ENCODE results near the gene RPL32. TPM values are rescaled to one million over a fixed set of nuclear protein-coding genes. Genes with fewer than 3 reads are reported as not detected.
"Not testable (repeated sequence)": the region's sequence is repeated elsewhere in the genome, so short reads cannot be mapped to it uniquely, and the experiment has no call there.

RPL32 gene
- total and polyA plus RNA-seq, 5 donors from 2014 or later = 2,250 to 3,950 (median 2,758) TPM

- ATAC-seq (ENCODE audit: low read depth in 2 of 2) = no peak
- no peak overlapping the region for H3K27ac ChIP-seq (ENCODE audit: insufficient read depth, low read length, poor library complexity, severe bottlenecking)
These were observed 41.3 kb upstream of the RPL32 start for GRCh38 chr3:12882336-12883310.

GRCh38 chr3:12881858-12882257 lies 40.5 kb upstream of the RPL32 start:
- H3K9me3 Mint-ChIP-seq; H3K4me3 ChIP-seq (ENCODE audit: low read depth, low read length); H3K27ac ChIP-seq (ENCODE audit: insufficient read depth, low read length, poor library complexity, severe bottlenecking); H3K36me3 ChIP-seq (ENCODE audit: control insufficient read depth, insufficient read depth, low read length); DNase-seq; H3K27ac Mint-ChIP-seq; H3K36me3 Mint-ChIP-seq; H3K4me1 ChIP-seq (ENCODE audit: control insufficient read depth, insufficient read depth, low read length, poor library complexity, severe bottlenecking); H3K4me3 Mint-ChIP-seq; H3K9me3 ChIP-seq (ENCODE audit: control insufficient read depth in 2 of 2, low read length in 2 of 2); H3K27me3 ChIP-seq (ENCODE audit: control insufficient read depth, insufficient read depth, low read length): not testable (repeated sequence)
- peak in 1 of 2 donors; percentile 27 for ATAC-seq (ENCODE audit: low read depth in 2 of 2)
- H3K27me3 Mint-ChIP-seq = peaks cover 28% of the 10 kb centered on the region
- peaks cover 0 to 14% (median 5%) of the 10 kb centered on the region in 4 donors for H3K4me1 Mint-ChIP-seq

More at GRCh38 chr3:12882336-12883310, 41.3 kb upstream of the RPL32 start:
- Histone ChIP-seq H3K9me3 (ENCODE audit: control insufficient read depth in 2 of 2, low read length in 2 of 2) (no peaks in the 10 kb centered on the region), H3K27me3 (ENCODE audit: control insufficient read depth, insufficient read depth, low read length) (peaks cover 7% of the 10 kb centered on the region), H3K4me1 (ENCODE audit: control insufficient read depth, insufficient read depth, low read length, poor library complexity, severe bottlenecking) (no peaks in the 10 kb centered on the region), H3K36me3 (ENCODE audit: control insufficient read depth, insufficient read depth, low read length) (no peaks in the 10 kb centered on the region), H3K4me3 (ENCODE audit: low read depth, low read length) (no peak overlapping the region)
- Mint-ChIP-seq H3K36me3 (no peaks in the 10 kb centered on the region), H3K4me3 (no peak overlapping the region), H3K27me3 (peaks cover 30% of the 10 kb centered on the region), H3K4me1 (peaks cover 0 to 13% (median 5%) of the 10 kb centered on the region in 4 donors), H3K9me3 (no peaks in the 10 kb centered on the region), H3K27ac (no peak overlapping the region)
- no peak for DNase-seq

GRCh38 chr3:12879191-12879815 lies 37.9 kb upstream of the RPL32 start:
- H3K4me1 Mint-ChIP-seq = peaks cover 0 to 7% (median 0%) of the 10 kb centered on the region in 4 donors
- peaks cover 23% of the 10 kb centered on the region for H3K27me3 Mint-ChIP-seq
- no peak for DNase-seq
- H3K36me3 Mint-ChIP-seq = no peaks in the 10 kb centered on the region
- Histone ChIP-seq H3K27me3 (ENCODE audit: control insufficient read depth, insufficient read depth, low read length) (no peaks in the 10 kb centered on the region), H3K4me1 (ENCODE audit: control insufficient read depth, insufficient read depth, low read length, poor library complexity, severe bottlenecking) (no peaks in the 10 kb centered on the region), H3K27ac (ENCODE audit: insufficient read depth, low read length, poor library complexity, severe bottlenecking) (no peak overlapping the region), H3K9me3 (ENCODE audit: control insufficient read depth in 2 of 2, low read length in 2 of 2) (no peaks in the 10 kb centered on the region), H3K36me3 (ENCODE audit: control insufficient read depth, insufficient read depth, low read length) (no peaks in the 10 kb centered on the region), H3K4me3 (ENCODE audit: low read depth, low read length) (no peak overlapping the region)
- ATAC-seq (ENCODE audit: low read depth in 2 of 2) = no peak
- H3K4me3 Mint-ChIP-seq = no peak overlapping the region
- no peaks in the 10 kb centered on the region for H3K9me3 Mint-ChIP-seq
- no peak overlapping the region for H3K27ac Mint-ChIP-seq

GRCh38 chr3:12878758-12879157 lies 37.4 kb upstream of the RPL32 start:
- H3K27me3 ChIP-seq (ENCODE audit: control insufficient read depth, insufficient read depth, low read length); H3K36me3 Mint-ChIP-seq; H3K4me3 ChIP-seq (ENCODE audit: low read depth, low read length); H3K9me3 ChIP-seq (ENCODE audit: control insufficient read depth in 2 of 2, low read length in 2 of 2); DNase-seq; H3K9me3 Mint-ChIP-seq; ATAC-seq (ENCODE audit: low read depth in 2 of 2); H3K36me3 ChIP-seq (ENCODE audit: control insufficient read depth, insufficient read depth, low read length); H3K27ac ChIP-seq (ENCODE audit: insufficient read depth, low read length, poor library complexity, severe bottlenecking); H3K4me1 Mint-ChIP-seq; H3K4me3 Mint-ChIP-seq; H3K4me1 ChIP-seq (ENCODE audit: control insufficient read depth, insufficient read depth, low read length, poor library complexity, severe bottlenecking); H3K27ac Mint-ChIP-seq: not testable (repeated sequence)
- H3K27me3 Mint-ChIP-seq = peaks cover 26% of the 10 kb centered on the region

- Histone ChIP-seq H3K36me3 (ENCODE audit: control insufficient read depth, insufficient read depth, low read length) (no peaks in the 10 kb centered on the region), H3K27ac (ENCODE audit: insufficient read depth, low read length, poor library complexity, severe bottlenecking) (no peak overlapping the region), H3K4me3 (ENCODE audit: low read depth, low read length) (no peak overlapping the region), H3K9me3 (ENCODE audit: control insufficient read depth in 2 of 2, low read length in 2 of 2) (no peaks in the 10 kb centered on the region), H3K27me3 (ENCODE audit: control insufficient read depth, insufficient read depth, low read length) (no peaks in the 10 kb centered on the region), H3K4me1 (ENCODE audit: control insufficient read depth, insufficient read depth, low read length, poor library complexity, severe bottlenecking) (no peaks in the 10 kb centered on the region)
- no peaks in the 10 kb centered on the region for H3K36me3 Mint-ChIP-seq
- H3K4me3 Mint-ChIP-seq = peak overlapping the region in 1 of 4 donors; percentile 21
- no peak overlapping the region for H3K27ac Mint-ChIP-seq
- H3K27me3 Mint-ChIP-seq = peaks cover 30% of the 10 kb centered on the region
- ATAC-seq (ENCODE audit: low read depth in 2 of 2) = no peak
- H3K9me3 Mint-ChIP-seq = no peaks in the 10 kb centered on the region
- no peak for DNase-seq
- H3K4me1 Mint-ChIP-seq = peaks cover 0 to 7% (median 0%) of the 10 kb centered on the region in 4 donors
These were observed 36.8 kb upstream of the RPL32 start for GRCh38 chr3:12878141-12878574.

- no peak overlapping the region for H3K4me3 Mint-ChIP-seq
- no peak overlapping the region for H3K27ac Mint-ChIP-seq
- Histone ChIP-seq H3K4me1 (ENCODE audit: control insufficient read depth, insufficient read depth, low read length, poor library complexity, severe bottlenecking) (no peaks in the 10 kb centered on the region), H3K27me3 (ENCODE audit: control insufficient read depth, insufficient read depth, low read length) (no peaks in the 10 kb centered on the region), H3K9me3 (ENCODE audit: control insufficient read depth in 2 of 2, low read length in 2 of 2) (no peaks in the 10 kb centered on the region), H3K27ac (ENCODE audit: insufficient read depth, low read length, poor library complexity, severe bottlenecking) (no peak overlapping the region), H3K4me3 (ENCODE audit: low read depth, low read length) (no peak overlapping the region), H3K36me3 (ENCODE audit: control insufficient read depth, insufficient read depth, low read length) (no peaks in the 10 kb centered on the region)
- H3K9me3 Mint-ChIP-seq = no peaks in the 10 kb centered on the region
- ATAC-seq (ENCODE audit: low read depth in 2 of 2) = no peak
- peaks cover 0 to 7% (median 0%) of the 10 kb centered on the region in 4 donors for H3K4me1 Mint-ChIP-seq
- peaks cover 29% of the 10 kb centered on the region for H3K27me3 Mint-ChIP-seq
- no peaks in the 10 kb centered on the region for H3K36me3 Mint-ChIP-seq
- DNase-seq = no peak
These were observed 35.7 kb upstream of the RPL32 start for GRCh38 chr3:12877040-12877439.

- Mint-ChIP-seq H3K27ac (no peak overlapping the region), H3K4me1 (peaks cover 0 to 7% (median 0%) of the 10 kb centered on the region in 4 donors), H3K27me3 (peaks cover 26% of the 10 kb centered on the region), H3K36me3 (no peaks in the 10 kb centered on the region), H3K4me3 (no peak overlapping the region), H3K9me3 (no peaks in the 10 kb centered on the region)
- H3K4me3 ChIP-seq (ENCODE audit: low read depth, low read length) = no peak overlapping the region
- DNase-seq (no peak), ATAC-seq (ENCODE audit: low read depth in 2 of 2) (peak in 1 of 2 donors; percentile 14)
- H3K36me3 ChIP-seq (ENCODE audit: control insufficient read depth, insufficient read depth, low read length) = no peaks in the 10 kb centered on the region
- no peak overlapping the region for H3K27ac ChIP-seq (ENCODE audit: insufficient read depth, low read length, poor library complexity, severe bottlenecking)
- no peaks in the 10 kb centered on the region for H3K9me3 ChIP-seq (ENCODE audit: control insufficient read depth in 2 of 2, low read length in 2 of 2)
- no peaks in the 10 kb centered on the region for H3K27me3 ChIP-seq (ENCODE audit: control insufficient read depth, insufficient read depth, low read length)
- H3K4me1 ChIP-seq (ENCODE audit: control insufficient read depth, insufficient read depth, low read length, poor library complexity, severe bottlenecking) = no peaks in the 10 kb centered on the region
These were observed 34.8 kb upstream of the RPL32 start for GRCh38 chr3:12875857-12876836.

All from CD4-positive, CD25-positive, alpha-beta regulatory T cell (primary cell).